HG03432 (cell line): ENCODE results near the gene ALG8.

Experiments
- ATAC-seq: cut with Tn5 transposase; IDR thresholded peaks from one replicate; pipeline ENCODE4 v1.9.1; 2021; ENCODE audit warnings: mild to moderate bottlenecking, moderate library complexity; ENCODE audit not compliant: unreplicated experiment

Gene ALG8

DNA sequence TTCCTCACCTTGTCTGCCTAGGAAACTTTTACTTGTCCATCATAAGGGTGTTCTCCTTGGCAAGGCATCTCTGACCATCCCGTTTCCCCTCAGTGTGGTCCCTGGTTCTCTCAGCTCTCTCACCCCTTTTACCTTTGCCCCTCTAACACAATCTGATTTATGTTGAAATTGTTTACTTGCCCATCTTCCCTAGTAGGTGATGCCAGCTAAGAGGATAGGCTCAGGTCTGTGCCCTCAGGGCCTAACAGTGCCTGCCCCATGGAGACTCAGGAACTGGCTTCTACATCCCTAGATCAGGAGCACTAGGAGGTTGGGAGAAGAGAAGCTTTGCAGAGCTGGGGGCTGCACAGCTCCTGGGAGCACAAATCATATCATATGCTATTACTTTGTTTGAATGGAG lies 21.1 kb upstream of the ALG8 start:
- no peak for ATAC-seq

DNA sequence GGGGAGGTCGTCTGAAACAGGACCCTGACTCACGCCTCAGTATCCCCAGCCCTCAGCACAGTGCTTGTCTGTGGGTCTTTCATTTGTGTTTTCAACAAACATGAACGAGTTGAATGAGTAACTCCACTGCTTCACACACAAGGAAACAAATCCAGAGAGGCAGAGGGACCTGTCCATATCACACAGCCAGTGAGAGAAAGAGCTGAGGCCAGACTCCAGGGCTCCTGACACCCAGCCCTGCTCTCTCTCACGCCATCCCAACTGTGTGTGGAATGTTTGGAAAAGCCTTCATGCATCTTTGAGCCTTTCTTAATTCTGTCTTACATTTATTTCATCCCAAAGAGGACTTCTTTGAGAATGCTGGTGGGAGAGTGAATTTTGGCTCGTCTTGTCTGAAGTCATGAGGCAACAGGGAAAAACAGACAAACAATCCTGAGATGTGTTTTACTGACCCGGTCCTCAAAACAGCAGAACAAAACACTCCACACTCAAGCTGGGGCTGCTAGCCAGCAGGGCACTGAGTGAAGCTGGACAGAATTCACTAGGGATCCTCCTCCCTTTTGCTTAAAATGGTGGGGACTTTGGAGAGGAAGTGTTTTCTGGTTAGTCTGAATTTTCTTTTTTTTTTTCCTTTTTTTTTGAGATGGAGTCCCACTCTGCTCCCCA lies 19.7 kb upstream of the ALG8 start:
- ATAC-seq, result no peak

DNA sequence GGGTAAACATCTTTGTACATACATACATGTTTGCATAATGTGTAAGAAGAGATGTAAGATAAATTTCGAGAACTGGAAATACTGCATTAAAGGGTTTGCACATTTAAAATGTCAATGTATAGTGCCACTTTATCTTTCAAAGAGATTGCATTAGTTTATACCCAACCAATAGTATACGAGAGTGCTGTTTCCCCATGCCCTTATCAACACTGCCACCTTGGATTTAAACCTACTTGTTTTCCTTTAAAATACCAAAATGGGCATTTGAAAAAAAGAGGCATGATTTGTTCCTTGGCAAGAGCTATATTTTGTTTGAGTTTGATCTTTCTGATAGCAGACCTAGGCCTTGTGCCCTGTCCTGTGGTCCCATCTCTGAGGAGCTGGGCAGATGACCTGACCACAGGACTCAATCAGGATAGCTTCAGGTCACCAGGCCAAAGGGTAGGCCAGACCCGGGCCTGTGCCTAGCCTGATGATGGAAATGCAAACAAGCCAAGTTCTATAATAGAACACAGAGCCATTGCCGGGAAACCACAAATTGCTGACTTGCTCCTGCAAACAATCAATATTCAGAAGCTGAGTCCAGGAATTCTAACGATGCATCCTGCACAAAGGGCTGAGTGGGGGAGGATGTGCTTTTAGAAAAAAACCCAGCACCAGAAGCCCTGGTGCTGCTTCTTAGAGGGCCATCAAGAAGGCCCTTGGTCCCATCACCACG lies 16.9 kb upstream of the ALG8 start:
- no peak for ATAC-seq

DNA sequence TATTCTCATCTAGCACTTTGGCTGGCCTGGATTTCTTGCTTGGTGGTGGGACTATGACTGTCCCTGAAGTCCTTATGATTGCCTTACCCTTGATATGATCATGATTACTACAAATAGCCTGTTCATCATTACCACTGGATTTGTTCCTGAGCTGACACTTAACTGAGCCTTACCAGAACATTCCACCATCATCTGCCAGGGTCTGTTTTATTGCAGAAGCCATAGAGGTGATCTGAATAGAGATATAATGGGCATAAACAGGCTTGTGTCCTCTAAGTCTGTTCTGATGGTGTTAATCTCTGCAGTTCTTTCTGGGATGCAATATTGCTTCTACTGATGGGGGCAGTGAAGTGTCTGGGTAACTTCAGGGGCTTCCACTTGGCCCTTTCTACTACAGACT lies 12.4 kb upstream of the ALG8 start:
- ATAC-seq, result no peak

DNA sequence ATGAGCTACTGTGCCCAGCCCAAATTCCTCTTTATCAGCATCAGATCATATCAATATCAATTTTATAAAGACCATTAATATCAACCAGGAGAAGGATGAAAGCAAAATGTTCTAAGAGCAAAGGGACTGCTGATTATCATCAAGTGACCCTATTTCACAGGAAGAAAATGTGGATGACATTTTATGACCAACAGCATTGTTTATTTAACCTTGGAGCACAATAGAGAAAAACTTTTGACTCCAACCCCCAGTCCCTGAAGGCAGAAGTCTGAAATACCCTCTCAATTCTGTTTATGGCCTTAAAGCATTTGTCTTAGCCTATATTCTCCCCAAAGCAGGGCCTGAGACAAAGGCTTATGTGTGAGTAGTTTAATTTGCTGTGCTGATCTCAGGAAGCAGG lies 11.3 kb upstream of the ALG8 start:
- ATAC-seq, result no peak

DNA sequence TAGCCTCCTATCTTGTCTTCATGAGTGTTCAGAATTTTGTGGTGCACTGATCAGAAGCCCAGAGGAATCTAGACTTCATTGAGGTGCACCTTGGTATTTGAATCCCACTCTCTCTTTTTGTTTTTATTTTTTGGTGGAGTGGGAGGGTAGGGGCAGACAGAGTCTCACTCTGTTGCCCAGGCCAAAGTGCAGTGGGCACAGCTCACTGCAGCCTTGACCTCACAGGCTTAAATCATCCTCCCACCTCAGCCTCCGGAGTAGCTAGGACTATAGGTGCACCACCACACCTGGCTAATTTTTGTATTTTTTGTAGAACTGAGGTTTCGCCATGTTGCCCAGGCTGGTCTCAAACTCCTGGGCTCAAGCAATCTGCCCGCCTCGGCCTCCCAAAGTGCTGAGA lies 10.9 kb upstream of the ALG8 start:
- ATAC-seq, result no peak

DNA sequence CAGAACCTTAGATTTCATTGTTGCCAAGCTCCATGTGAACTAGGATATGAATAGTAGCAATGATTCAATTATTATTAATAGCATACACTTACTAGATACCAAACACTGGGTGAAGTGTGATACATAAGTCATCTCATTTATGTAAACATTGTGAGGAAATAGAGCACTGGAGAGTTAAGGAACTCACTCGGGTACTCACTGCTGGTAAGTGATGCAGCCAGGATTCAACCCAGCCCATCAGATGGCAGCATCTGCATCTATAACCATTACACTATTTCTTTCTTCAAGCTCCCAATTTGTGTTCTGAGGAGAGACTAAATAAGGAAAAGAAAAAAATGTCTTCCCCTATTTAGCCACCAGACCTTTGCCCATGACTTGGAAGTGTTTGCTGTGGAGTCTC lies 10.2 kb upstream of the ALG8 start:
- ATAC-seq, result no peak

DNA sequence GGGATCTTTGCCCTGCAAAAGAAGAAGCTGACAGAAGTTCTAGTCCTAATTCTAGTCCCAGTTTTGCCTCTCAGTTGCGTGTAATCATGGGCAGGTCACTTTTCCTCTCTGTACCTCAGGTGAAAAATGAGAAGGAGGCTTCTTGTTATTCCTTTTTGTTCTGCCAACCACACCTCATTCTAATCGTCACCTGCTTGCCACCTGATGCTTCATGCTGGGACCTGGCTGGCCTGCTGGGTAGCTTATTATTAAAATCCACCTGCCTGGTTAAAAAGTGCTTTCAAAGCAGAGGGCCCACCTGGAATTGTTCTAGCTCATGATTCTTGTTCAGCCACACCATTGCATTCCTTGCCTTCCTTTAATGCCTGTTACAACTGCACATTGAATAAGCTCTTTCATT lies 8.4 kb upstream of the ALG8 start:
- ATAC-seq, result no peak

DNA sequence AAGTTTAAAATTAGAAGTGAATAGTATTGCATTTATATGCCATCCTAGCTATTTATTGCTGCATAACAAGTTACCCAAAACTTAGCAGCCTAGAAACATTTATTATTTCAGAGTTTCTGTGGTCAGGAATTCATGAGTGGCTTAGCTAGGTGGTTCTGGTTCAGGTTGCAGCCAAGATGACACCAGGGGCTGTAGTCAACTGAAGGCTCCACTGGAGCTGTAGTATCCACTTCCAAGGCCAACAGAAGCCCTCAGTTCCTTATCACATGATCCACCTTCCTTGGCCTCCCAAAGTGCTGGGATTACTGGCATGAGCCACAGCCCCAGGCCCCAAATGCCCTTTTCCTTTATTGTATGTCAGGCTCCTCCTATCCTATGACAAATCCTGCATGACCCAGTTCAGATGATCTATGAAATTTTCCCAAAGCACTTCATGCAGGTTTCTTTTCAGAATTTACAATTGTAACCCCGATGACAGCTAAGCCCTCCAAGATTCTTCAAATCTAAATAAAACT lies 6.1 kb upstream of the ALG8 start:
- ATAC-seq, result no peak

DNA sequence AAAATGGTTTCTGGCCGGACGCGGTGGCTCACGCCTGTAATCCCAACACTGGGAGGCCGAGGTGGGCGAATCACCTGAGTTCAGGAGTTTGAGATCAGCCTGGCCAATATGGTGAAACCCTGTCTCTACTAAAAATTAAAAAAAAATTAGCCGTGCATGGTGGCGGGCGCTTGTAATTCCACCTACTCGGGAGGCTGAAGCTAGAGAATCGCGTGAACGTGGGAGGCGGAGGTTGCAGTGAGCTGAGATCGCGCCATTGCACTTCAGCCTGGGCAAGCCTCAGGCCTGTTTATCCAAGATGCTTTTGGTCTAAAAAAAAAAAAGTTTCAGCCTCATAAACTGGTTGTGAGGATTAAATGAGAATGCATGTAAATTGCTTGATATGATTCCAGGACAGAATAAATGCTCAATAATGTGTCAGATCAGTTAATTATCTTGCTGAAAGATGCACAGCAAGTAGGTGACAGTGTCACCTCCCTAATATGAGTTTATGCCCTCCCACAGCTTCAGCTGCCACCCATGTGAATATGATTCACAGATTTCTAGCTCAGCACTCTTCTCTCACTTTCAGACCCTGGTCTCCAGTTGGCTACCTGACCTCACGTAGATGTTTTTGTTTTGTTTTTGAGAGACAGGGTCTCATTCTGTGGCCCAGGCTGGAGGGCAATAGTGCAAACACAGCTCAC lies 1.1 kb upstream of the ALG8 start:
- ATAC-seq, result no peak

DNA sequence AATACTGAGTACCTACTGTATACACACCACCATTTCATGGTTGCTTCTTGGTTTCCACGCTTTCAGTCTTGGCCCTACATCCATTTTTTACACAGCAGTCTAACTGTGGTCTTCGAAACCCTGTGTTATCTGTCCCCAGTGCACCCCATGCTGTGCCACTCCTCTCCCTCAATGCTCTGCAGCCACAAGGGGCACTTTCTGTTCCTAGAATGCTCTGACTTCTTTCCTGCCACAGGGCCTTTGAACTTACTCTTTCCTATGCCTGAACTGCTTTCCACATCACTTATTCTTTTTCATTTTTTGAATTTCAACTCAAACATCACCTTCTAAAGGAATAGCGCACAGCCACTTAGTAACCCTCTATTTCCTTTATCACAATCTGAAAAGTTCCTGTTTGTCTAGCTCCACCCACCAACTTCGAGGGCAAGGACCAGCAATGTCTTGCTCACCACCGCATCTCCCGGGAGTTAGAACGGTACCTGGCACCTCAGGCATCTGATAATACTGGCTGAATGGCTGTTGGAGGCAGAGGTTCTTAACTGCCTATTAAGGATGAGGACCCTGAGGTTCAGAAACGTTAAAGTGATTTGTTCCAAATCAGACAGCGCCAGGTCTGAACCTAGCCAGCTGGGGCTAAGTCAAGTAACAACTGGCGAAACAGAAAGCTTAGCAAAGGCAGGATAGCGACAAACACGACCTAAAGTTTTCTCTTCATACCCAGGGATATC lies 568 bp downstream of the ALG8 start:
- ATAC-seq, result peak; percentile 29

DNA sequence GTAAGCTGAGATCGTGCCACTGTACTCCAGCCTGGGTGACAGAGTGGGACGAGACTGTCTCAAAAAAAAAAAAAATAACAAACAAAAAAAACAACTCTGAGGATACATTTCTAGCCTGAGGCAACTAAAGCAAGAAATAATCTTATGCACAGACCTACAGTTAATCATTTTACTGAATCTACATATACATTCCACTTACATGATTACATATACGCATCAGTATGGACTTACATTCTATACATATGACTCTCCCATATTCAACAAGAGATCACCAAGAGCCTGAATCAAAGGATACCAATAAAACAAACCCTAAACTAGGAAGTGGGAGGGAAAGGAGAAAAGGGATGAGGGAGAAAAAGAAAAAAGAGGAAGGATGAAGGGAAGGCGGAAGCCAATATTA lies 1.1 kb downstream of the ALG8 start:
- ATAC-seq, result no peak

DNA sequence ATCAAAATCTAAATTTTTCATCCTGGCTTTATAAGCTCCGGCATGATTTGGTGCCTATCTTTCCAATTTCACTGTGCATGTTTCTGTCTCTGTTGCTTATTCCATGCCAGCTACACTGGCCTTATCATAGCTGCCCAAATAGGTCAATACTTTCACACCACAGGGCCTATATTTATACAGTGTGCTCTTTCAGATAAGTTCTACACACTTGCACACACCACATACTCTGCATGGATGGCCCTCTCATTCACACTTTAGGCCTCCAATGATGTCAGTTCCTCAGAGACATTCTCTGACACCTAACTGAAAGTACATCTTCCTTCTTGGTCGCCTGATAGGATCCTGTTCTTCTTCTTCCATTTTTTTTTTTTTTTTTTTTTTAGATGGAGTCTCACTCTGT lies 7.0 kb downstream of the ALG8 start:
- no peak for ATAC-seq

DNA sequence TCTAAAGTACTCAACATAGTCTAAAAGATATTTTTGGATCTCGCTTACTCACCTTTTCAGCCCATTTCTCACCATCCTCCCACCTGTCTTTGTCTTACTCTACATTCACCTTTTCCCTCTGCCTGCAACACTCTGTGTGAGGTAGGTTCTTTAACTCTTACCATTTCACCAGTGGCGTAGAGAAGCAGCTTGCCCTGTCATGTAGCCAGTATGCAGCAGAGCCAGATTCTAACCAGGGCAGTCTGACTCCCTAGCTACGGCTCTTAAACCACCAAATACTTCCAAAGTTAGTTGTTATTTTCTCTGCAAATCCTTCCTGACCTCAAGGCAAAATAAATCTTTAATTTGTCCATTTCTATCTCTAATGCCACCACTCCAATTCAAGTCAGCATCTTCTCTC lies 7.5 kb downstream of the ALG8 start:
- no peak for ATAC-seq

DNA sequence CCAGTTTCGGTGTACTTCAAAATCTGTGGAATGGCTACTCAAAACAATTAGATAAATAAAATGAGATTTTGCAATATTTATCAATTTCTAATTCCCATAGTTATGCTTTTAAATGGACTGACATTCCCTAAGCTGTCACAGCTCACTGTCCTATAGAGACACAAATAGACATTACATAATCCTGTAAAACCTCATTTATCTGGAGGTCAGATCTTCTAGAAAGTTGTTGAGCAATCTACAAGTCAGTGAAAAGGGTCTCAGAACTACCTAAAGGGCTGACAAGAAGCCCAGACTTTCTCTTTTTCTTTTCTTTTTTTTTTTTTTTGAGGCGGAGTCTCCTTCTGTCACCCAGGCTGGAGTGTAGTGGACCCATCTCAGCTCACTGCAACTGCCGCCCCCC lies 12.0 kb downstream of the ALG8 start:
- no peak for ATAC-seq

DNA sequence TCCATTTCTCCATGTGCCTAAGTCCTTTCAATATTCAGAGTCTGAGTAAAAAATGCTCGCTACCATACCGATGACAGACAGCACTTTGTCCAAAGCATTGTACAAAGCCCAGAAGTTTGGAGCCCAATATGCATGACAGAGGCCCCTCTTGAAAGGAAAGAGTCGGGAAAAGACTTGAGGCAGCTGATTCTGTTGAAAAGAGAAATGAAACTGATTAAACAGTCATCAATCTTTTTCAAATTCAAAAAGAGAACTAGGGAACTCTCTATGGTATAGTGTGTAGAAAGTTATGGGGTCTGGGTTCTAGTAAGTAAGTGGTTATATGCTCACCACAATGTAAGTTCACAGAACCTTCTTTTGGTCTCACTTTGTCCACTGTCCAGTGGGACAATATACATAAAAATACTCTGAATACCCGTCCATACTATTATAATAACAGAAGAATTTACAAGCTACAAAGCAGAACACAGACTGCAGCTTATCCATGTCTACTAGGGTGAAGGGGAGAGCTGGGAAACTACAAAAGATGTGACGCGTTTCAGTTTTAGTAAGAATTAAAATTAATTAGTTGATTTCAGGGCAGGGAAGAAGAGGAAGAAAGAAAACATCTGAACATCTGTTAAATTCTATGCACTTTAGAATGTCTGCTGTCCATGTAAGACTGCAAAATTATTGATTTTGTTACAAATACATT lies 26.7 kb downstream of the ALG8 start:
- peak; percentile 75 for ATAC-seq

DNA sequence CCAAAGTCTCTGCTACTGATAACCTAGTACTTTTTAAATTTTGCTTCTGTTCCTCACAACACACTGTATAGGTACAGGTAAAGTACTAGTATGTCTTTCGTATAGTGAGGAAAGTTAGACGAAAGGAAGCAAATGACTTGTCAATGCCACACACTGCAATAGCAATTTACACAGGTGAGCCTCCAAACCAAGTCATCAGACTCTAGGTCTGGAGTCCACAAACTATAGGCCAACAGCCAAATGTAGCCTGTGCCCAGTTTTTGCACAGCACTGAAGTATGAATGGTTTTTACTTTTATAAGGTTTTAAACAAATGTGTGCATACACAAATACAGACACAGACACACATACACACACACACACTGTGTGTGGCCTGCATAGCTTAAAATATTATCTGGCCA lies 28.1 kb downstream of the ALG8 start:
- no peak for ATAC-seq

DNA sequence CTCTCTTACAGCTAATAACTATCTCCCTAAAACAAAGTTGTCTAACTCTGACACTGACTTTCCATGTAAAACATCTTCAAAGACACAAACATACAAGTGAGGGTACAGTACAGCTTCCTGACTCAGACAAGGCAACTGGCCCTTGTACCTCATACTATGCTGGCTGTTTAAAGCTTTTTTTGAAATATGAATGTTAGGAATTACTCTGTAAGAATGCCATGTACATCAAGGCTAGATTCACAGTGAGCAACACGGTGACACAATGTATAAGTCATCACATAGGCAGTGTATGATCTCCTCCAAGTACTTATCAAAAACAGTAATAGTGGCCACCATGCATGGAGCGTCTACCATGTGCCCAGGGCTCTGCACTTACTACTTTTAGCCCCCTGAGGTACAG lies 28.6 kb downstream of the ALG8 start:
- no peak for ATAC-seq

DNA sequence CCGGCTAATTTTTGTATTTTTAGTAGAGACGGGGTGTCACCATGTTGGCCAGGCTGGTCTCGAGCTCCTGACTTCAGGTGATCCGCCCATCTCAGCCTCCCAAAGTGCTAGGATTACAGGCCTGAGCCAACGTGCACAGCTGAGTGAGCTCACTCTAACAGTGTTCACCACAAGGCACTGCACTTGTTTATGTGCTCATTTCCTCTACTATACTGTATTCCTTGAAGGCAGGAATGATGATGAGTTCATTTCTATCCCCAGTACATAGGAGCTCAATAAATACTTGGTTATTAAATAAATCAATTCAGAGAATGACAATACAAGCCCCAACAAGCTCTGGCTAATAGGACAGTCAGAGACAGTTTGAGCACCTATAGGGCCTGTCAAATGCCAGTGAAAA lies 29.1 kb downstream of the ALG8 start:
- no peak for ATAC-seq

DNA sequence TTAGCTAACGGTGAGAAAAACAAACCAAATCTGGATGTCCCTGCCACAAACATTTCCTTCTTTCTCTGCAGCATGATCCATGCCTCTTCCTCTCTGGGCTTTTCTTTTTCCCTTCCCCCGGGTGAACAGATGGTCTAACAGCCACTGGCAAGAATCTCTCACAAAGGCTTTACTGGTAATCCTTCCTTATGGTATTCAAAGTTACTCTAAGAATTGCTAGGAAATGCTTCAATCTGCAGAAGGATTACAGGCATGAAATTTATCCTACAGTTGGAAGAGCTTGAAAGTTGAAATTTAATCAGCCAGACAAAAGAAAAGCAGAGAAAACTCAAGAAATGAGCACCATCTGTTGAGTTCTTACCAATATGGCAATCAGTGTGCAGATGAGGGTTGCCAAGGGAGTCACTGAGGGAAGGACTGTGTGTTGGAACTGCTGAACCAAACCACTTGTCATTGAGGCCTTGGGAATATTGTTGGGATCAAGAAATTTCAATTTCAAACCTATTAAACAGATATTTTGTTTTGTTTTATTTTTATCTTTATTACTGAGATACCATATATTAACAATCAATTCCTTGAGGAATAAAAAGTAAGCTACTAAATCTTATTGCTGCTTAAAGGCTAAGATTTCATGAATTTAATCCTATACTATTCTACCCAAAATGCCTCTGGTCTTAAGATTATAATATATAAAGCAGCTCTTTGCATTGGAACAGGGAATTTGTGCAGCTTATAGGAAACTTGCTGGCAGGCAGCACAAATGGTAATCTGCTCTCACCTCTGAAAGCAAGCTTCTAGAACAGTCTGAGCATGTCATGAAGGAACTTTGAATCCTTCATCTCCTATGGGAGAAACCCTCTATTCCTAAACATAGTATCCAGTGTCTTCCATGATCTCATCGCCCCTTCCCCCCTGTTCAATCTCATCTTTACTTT lies 30.1 kb downstream of the ALG8 start:
- no peak for ATAC-seq
